T-helper 2 cell (primary cell): ENCODE measurements around the gene PGM2L1.
A peak's percentile ranks its signal among the peaks of the same experiment; 100 is the strongest.
"Not testable (repeated sequence)": the region's sequence is repeated elsewhere in the genome, so short reads cannot be mapped to it uniquely, and the experiment has no call there.

ENCODE experiments used
- DNase-seq, 5 experiments: peaks; one replicate each; pipeline versions ENCODE4 v3.0.0 to v3.0.0-alpha.2; 2012 to 2022
- total RNA-seq, 2 donors: gene quantifications; one replicate each; lab custom pipeline; 2026; lab: John Stamatoyannopoulos, UW

PGM2L1 gene
- total RNA-seq, result 34.0 to 43.2 reads per million in 2 donors

GRCh38 chr11:74398244-74399159, at the start of gene PGM2L1:
TSS of gene PGM2L1 (minus strand) at chr11:74398433. CDS start at chr11:74398161, 272 bp downstream.
- peak; percentile 77 to 97 (median 90) for DNase-seq

GRCh38 chr11:74447720-74448119, 49.5 kb upstream of the PGM2L1 start:
- DNase-seq, result no peak

- DNase-seq, result no peak
Observed at GRCh38 chr11:74446532-74446938, 48.3 kb upstream of the PGM2L1 start.

GRCh38 chr11:74444173-74444826, 46.1 kb upstream of the PGM2L1 start:
- no peak for DNase-seq

- DNase-seq, result no peak
Observed at GRCh38 chr11:74443071-74443864, 45.0 kb upstream of the PGM2L1 start.

GRCh38 chr11:74442636-74443035, 44.4 kb upstream of the PGM2L1 start:
- no peak for DNase-seq

GRCh38 chr11:74438681-74439080, 40.4 kb upstream of the PGM2L1 start:
- no peak for DNase-seq

GRCh38 chr11:74437441-74438042, 39.3 kb upstream of the PGM2L1 start:
- DNase-seq, result no peak

GRCh38 chr11:74434528-74434927, 36.3 kb upstream of the PGM2L1 start:
- no peak for DNase-seq

GRCh38 chr11:74429205-74429604, 31.0 kb upstream of the PGM2L1 start:
- no peak for DNase-seq

GRCh38 chr11:74427384-74427886, 29.2 kb upstream of the PGM2L1 start:
- no peak for DNase-seq

- DNase-seq, result no peak
Observed at GRCh38 chr11:74425100-74425499, 26.9 kb upstream of the PGM2L1 start.

GRCh38 chr11:74418509-74418895, 20.3 kb upstream of the PGM2L1 start:
- DNase-seq, result no peak

GRCh38 chr11:74417860-74418508, 19.8 kb upstream of the PGM2L1 start:
- DNase-seq, result no peak

GRCh38 chr11:74417379-74417804, 19.2 kb upstream of the PGM2L1 start:
- DNase-seq, result peak in 2 of 5 experiments; percentile 6 to 83

- not testable (repeated sequence) for DNase-seq
Observed at GRCh38 chr11:74416974-74417373, 18.7 kb upstream of the PGM2L1 start.

GRCh38 chr11:74412733-74413359, 14.6 kb upstream of the PGM2L1 start:
- DNase-seq, result no peak

- no peak for DNase-seq
Observed at GRCh38 chr11:74412321-74412720, 14.1 kb upstream of the PGM2L1 start.

GRCh38 chr11:74409633-74410032, 11.4 kb upstream of the PGM2L1 start:
- no peak for DNase-seq

GRCh38 chr11:74403607-74404321, 5.5 kb upstream of the PGM2L1 start:
- no peak for DNase-seq

GRCh38 chr11:74400606-74401005, 2.4 kb upstream of the PGM2L1 start:
- no peak for DNase-seq
